ENCODE data around the gene TSACC. TPM values are rescaled to one million over a fixed set of nuclear protein-coding genes. Genes with fewer than 3 reads are reported as not detected.

TSACC gene
- total and polyA plus RNA-seq, 2 of the 8 experiments (the other 6 are each of a cell fraction or from before 2014, with no cell fraction given): 1.0 to 5.0 TPM

- CTCF ChIA-PET (ENCODE audit: partially characterized antibody): interaction anchor here (0.6 to 4.0 kb wide), 11 partner anchors 19 to 774 kb away, joined by 3 to 25 read pairs (median 3); partner anchors contain the start of gene SMG5
- no peak overlapping the region for H2BK5ac ChIP-seq (ENCODE audit: low read depth, low read length)
- 93% methylated on average over 7 of the region's 7 CpGs; no CpG with 5 or more reads in 1 of the 2 experiments for WGBS, 2 experiments (ENCODE audit: extremely low coverage in 1 of 2, insufficient coverage in 1 of 2, insufficient read length in 1 of 2, insufficient replicate concordance in 2 of 2, low coverage in 1 of 2, low lambda C conversion rate in 2 of 2, missing lambda C conversion rate in 1 of 2)
- H4K91ac ChIP-seq (replicated peaks; ENCODE audit: insufficient read length, low read length): no peak overlapping the region
- no peak overlapping the region for H2AK5ac ChIP-seq (ENCODE audit: low read depth, low read length)
- DNase-seq (ENCODE audit: low read depth in 1 of 2, low spot score in 2 of 2): no peak
- H3K4me1 ChIP-seq (replicated peaks in 1 of 4; ENCODE audit: control insufficient read depth in 3 of 4, insufficient read depth in 4 of 4, low read length in 3 of 4): no peaks in the 10 kb centered on the region
- H3K36me3 ChIP-seq (ENCODE audit: control insufficient read depth in 2 of 4, insufficient read depth in 4 of 4, low read length in 3 of 4): peaks cover 51 to 95% (median 78%) of the 10 kb centered on the region in 4 experiments
- TF ChIP-seq TAF1 (IDR thresholded peaks at IDR 0.05; ENCODE audit: low read depth, low read length): no peak
- TF ChIP-seq RAD21 (IDR thresholded peaks at IDR 0.05 in 1 of 2, conservative IDR thresholded peaks at IDR 0.05 in 1 of 2; ENCODE audit: low read depth in 2 of 2, low read length in 2 of 2): no peak
- TF ChIP-seq KDM5A (IDR thresholded peaks at IDR 0.05; ENCODE audit: low read length): no peak
- TF ChIP-seq YY1 (IDR thresholded peaks at IDR 0.05; ENCODE audit: low read depth, low read length): no peak
- no peak for TF ChIP-seq MAFK (IDR thresholded peaks at IDR 0.05; ENCODE audit: low read depth, low read length)
- no peak for TF ChIP-seq SAP30 (IDR thresholded peaks at IDR 0.05; ENCODE audit: insufficient read depth, insufficient replicate concordance, low read length)
- no peak for TF ChIP-seq CBX8 (IDR thresholded peaks at IDR 0.05; ENCODE audit: borderline replicate concordance, low read depth, low read length)
- TF ChIP-seq JUN (IDR thresholded peaks at IDR 0.05; ENCODE audit: low read depth, low read length): no peak
- TF ChIP-seq POLR2A (IDR thresholded peaks at IDR 0.05; ENCODE audit: control extremely low read depth in 1 of 2, low read depth in 2 of 2, low read length in 2 of 2): no peak
- no peak for TF ChIP-seq JUND (IDR thresholded peaks at IDR 0.05; ENCODE audit: low read length)
- TF ChIP-seq KDM1A (IDR thresholded peaks at IDR 0.05; ENCODE audit: borderline replicate concordance, low read length): no peak
- H4K5ac ChIP-seq (ENCODE audit: insufficient read length, low read depth, low read length): no peak overlapping the region
- H3K9ac ChIP-seq (replicated peaks in 1 of 4; ENCODE audit: extremely low read depth in 1 of 4, low read depth in 3 of 4, low read length in 3 of 4): no peak overlapping the region
- FAIRE-seq: no peak
- no peaks in the 10 kb centered on the region for H3K79me1 ChIP-seq (ENCODE audit: low read depth, low read length)
- H4K8ac ChIP-seq (ENCODE audit: extremely low read depth, insufficient read depth, low read length): no peak overlapping the region
- H3K27ac ChIP-seq (ENCODE audit: low read depth, low read length): no peak overlapping the region
- H3K4ac ChIP-seq (replicated peaks; ENCODE audit: insufficient read length, low read depth, low read length): no peak overlapping the region
- H2AFZ ChIP-seq (ENCODE audit: low read length): no peak overlapping the region
- H4K20me1 ChIP-seq (replicated peaks in 1 of 2; ENCODE audit: control insufficient read depth in 1 of 2, insufficient read depth in 2 of 2, low read length in 2 of 2): peaks cover 0 to 4% of the 10 kb centered on the region in 2 experiments
- no peak overlapping the region for H2BK20ac ChIP-seq (ENCODE audit: low read length)
- no peak overlapping the region for H2BK120ac ChIP-seq (replicated peaks; ENCODE audit: low read depth, low read length)
- no peak overlapping the region for H3K4me2 ChIP-seq (ENCODE audit: insufficient read depth in 1 of 2, low read depth in 2 of 2, low read length in 2 of 2)
- H3K27me3 ChIP-seq (replicated peaks in 1 of 4; ENCODE audit: control insufficient read depth in 3 of 4, extremely low read depth in 1 of 4, insufficient read depth in 3 of 4, low read length in 3 of 4): no peaks in the 10 kb centered on the region
- H3K79me2 ChIP-seq (ENCODE audit: control insufficient read depth in 1 of 2, insufficient read depth in 2 of 2, low read length in 2 of 2): no peaks in the 10 kb centered on the region
- H3K9me3 ChIP-seq (ENCODE audit: insufficient read depth in 2 of 2, low read depth in 1 of 2, low read length in 1 of 2): no peaks in the 10 kb centered on the region
- H3K18ac ChIP-seq (ENCODE audit: extremely low read depth, low read length): no peak overlapping the region
- no peak overlapping the region for H3K14ac ChIP-seq (ENCODE audit: insufficient read length)
- no peak overlapping the region for H3K56ac ChIP-seq (replicated peaks; ENCODE audit: insufficient read length, low read depth, low read length)
- no peak overlapping the region for H2BK15ac ChIP-seq (ENCODE audit: low read length)
- no peaks in the 10 kb centered on the region for H3K23me2 ChIP-seq (ENCODE audit: low read depth, low read length)
- H3K4me3 ChIP-seq (ENCODE audit: extremely low read depth in 1 of 4, insufficient read depth in 2 of 4, low read depth in 3 of 4, low read length in 4 of 4): no peak overlapping the region
- POLR2A ChIA-PET (ENCODE audit: partially characterized antibody): interaction anchor here (0.9 to 3.9 kb wide), 7 partner anchors 9 to 57 kb away, joined by 3 to 16 read pairs (median 4); no protein-coding TSS in a partner anchor
- no peak overlapping the region for H3K23ac ChIP-seq (ENCODE audit: insufficient read length)
- H2BK12ac ChIP-seq (ENCODE audit: low read depth, low read length): no peak overlapping the region
Observed at GRCh38 chr1:156316909-156317308, 21.4 kb upstream of the TSACC start.

Measured in H1 (cell line).